Ecto neural progenitor cell (in vitro differentiated cells): Measurements from ENCODE around the gene ZNF574.
"Not testable (repeated sequence)": the region's sequence is repeated elsewhere in the genome, so short reads cannot be mapped to it uniquely, and the experiment has no call there.

Experiments used
- DNase-seq: peaks from one replicate; pipeline ENCODE4 v3.0.0-alpha.2; 2018; ENCODE audit warnings: low spot score

ZNF574 gene

GRCh38 chr19:42080764-42081375, 4.9 kb downstream of the ZNF574 start:
- no peak for DNase-seq

DNA sequence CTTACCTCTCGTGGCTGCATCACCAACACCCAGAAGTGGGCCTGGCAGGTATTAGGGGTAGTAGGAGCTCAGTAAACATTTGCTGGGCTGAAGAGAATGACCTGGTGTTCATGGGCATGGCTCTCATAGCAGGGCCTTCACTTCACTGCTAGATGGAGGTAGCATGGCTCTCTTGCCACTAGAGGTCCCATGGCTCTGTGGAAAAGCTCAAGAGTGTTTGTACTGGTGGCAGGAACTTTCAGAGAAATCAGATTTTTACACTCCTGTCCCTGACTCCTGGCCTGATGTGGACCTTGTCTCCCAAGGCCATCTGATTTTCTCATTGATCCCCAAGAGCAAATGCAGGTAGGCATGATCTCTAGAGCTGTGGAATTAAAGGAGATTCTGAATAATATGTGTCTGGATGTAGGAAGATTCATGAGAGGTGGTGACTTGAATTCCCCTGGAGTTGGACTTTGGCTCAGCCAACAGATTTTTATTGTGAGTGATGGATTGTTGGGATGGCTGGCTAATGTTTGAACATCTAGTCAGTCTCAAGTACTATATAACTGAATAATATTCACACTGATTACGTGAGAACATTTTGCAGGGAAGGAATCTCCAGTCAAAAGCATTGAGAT, 5.7 kb downstream of the ZNF574 start:
- no peak for DNase-seq

GRCh38 chr19:42083537-42083936, 7.6 kb downstream of the ZNF574 start:
- DNase-seq: no peak

DNA sequence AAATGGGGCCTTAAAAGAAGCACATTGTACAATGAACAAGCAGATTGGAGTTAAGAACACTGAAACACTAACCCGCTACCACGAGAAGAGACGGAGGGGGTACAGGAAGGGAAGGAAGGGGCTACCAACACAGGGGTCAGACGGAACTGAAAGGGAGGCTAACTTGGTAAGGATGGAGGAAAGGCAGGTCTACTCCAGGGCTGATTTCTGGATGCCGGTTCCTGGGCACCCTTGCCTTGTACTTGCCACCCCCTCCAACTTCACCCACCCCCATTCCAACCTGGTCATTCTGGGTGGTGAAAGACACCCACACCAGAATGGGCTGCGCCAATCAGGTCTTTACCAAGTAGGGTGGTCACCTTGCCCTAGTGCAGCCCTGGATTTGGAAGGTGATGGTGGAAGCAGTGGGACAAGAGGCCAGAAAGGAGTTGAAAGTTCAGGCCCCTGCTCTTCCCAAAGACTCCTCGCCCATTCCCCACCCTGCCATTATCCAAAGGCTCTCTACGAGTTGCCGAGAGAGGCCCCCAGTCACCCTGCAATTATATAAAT, 10.3 kb downstream of the ZNF574 start:
- no peak for DNase-seq

DNA sequence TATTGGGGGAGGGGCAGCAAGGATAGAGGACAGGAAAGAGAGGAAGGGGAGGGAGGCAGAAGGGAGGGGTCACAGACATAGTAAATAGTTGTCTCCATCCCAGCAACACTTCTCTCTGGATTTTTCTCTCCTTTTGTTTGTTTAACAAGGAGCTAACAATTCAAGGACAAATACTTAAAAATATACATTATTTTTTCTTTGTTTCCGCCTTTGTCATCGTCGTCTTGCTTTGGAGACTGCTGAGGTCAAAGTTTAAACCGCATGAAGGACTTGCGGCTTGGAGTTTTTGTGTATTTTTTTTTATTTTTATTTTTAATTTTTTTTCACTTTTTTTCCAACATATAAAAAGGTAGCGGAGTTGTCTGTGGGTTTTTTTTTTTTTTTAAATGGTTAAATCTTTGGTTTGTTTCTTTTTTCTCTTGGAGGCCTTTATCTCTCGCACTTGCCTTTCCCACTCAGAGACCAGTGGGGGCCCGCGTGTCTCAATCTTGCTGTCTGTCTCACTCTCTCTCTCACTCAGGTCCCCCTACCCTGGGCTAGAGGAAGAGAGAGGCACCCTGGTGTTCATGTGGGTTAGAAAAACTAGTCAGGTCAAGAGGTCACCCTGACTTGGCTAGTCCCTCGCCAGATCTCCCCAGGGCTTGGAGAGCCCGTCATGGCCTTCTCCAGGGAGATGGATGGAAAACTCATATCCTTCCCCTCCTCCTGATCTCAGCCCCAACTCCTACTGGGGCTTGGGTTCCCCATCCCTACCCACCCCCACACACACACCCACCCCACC, 11.0 kb downstream of the ZNF574 start:
- DNase-seq: no peak

DNA sequence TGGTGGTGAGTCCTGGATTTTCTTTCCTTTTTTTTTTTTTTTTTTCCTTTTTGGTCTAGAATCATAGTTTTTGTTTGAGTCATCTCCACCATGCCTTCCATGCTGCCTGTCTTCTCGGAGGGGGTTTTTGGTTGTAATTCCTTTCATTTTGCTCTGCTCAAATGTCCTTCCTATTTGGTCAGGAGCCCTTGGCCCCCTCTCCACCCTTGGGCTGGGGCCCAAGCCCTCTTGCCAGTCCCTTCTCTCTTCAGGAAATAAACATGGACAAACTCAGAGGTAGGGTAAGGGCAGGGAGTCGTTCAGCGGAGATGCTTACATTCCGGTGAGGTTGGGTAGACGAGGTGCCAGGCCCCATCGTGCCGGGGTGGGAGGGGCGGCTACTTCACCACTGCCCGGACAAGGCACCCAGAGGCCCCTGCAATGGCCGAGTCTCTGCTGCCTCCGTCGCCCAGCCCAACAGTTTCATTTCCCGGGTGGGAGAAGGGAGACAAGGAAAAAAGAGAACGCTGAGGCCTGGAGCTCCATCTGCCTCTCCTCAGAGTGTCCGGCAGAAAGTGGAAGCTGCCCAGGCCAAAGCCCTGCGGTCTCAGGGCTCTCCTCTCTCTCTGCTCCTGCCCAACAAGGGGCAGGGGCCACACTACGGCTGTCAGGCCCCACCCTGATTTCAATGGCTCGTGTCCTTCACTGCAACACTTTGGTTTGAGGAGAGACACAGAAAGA, 12.7 kb downstream of the ZNF574 start:
- no peak for DNase-seq

DNA sequence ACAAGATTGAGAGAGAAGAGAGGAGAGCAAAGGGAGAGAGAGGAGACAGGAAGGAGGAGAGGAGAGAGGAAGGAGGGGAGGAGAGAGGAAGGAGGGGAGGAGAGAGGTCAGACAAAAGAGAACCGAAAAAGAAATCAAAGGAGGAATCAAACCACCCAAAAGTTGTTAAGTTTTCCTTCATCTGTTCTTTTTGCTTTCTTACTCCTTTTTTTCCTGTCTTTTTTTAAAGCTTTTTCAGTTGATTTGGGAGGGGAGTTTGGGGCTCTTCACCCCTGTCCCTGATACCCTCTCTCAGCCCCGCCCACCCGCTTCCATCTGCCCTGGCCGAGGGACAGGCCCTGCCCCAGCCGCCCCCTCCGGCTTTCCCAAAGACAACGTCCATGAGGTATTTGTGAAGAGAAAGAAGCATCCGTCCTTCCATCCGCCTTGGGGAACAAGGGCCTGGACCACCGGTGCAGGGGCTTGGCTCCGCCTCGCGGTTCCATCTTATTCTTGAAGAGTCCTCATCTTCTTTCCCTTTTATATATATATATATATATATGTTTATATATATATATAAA, 13.3 kb downstream of the ZNF574 start:
- no peak for DNase-seq

GRCh38 chr19:42089772-42090171, 13.8 kb downstream of the ZNF574 start:
- no peak for DNase-seq

GRCh38 chr19:42090672-42091071, 14.7 kb downstream of the ZNF574 start:
- DNase-seq: no peak

GRCh38 chr19:42091300-42091699, 15.3 kb downstream of the ZNF574 start:
- no peak for DNase-seq

GRCh38 chr19:42091742-42092141, 15.8 kb downstream of the ZNF574 start:
- DNase-seq: no peak

DNA sequence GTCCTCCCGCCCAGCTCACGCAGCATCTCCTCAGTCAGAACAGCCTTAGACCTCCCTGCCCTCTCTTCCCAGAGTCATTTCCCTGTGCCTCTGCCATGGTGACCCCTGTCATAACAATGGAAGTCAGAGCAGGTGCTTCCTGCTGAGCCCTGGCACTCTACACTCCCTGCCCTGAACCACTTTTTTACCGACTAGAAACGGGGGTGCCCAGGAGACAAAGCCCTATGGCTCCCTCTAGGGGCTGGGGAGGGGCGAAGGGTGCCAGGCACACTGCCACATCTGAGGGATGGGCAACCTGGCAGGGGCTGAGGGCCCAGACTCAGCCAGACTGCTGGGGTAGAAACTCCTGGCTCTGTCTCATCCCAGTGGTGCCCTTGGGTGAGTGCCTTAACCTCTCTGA, 16.4 kb downstream of the ZNF574 start:
- DNase-seq: no peak

GRCh38 chr19:42093505-42093904, 17.5 kb downstream of the ZNF574 start:
- DNase-seq: no peak

GRCh38 chr19:42093926-42094325, 18.0 kb downstream of the ZNF574 start:
- DNase-seq: no peak

DNA sequence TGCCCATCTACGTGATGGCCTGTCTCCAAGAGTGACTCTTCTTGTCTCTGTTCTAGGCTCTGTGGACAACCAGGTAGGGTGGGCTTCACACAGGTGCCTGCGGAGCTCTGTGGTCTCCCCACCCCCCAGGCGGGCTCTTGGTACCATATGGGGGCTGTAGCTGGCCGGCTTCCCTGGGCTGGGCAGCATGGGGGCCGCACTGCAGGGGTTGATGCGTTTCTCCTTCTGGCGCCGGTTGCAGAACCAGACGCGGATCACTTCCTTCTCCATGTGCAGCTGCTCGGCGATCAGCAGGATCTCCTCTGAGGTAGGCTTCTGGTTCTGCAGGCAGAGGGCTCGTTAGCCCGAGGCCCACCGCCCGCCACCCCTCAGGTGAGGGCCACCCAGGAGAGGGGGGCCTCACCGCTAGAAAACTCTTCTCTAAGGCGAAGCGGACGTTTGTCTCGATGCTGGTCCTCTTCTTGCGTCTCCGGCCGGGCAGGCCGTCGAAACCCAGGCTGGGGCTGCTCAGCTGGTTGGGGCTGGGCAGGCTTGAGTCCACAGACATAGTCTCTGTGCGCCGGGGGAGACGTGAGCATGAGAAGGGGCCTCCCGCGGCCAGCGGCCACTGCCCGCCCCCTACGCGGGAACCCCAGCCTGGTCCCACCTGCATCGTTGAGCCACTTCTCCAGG, 19.3 kb downstream of the ZNF574 start:
- DNase-seq: no peak

DNA sequence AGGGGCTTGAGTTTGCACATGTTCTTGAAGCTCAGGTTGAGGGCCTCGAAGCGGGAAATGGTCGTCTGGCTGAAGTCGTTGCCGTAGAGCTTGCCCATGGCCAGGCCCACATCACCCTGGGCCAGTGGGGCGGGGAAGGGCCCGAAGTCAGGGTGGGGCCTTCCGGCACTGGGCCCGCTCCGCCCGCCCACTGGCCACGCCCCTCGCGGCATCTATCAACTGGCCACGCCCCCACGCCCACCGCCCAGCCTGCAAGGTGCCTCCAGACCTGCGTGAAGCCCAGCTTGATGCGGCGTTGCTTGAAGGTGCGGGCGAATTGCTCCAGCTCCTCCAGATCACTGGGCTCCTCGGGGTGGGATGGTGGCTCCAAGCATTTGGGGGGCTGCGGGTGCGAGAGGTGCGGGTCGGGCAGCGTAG, 19.9 kb downstream of the ZNF574 start:
- peak; percentile 85 for DNase-seq

GRCh38 chr19:42096255-42096837, 20.4 kb downstream of the ZNF574 start:
- DNase-seq: no peak

DNA sequence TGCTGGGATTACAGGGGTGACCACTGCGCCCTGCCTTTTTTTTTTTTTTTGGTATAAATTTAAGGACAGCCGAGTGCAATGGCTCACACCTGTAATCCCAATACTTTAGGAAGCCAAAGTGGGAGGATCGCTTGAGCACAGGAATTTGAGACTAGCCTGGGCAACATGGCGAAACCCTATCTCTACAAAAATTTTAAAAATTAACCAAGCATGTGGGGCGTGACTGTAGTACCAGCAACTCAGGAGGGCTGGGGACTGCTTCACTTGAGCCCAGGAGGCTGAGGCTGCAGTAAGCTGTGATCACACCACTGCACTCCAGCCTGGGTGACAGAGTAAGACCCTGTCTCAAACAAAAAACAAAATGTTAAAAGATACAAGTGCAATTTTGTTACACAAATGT, 21.5 kb downstream of the ZNF574 start:
- DNase-seq: no peak

DNA sequence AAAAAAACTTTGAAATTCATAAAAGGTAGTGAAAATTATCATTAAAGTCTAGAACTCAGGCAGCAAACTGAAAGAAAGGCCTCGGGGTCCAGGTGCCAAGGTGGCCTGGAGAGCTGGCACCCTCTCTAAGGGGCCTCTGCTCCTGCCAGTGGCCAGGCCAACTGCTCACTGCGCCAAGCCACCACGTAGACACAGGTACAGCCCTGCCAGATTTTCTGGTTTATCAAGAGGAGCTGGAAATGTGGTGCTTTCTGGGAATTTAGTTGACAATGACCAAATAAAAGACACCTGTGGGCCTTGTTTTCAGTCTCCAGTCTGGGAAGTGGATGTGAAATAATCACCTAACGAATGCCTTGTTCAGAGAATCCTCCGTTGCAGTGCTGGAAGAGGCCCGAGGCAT, 22.8 kb downstream of the ZNF574 start:
- DNase-seq: no peak

GRCh38 chr19:42099336-42099925, 23.5 kb downstream of the ZNF574 start:
- DNase-seq: no peak

- DNase-seq: not testable (repeated sequence)
These were observed 24.3 kb downstream of the ZNF574 start for GRCh38 chr19:42100241-42100640.
